ENCODE results near the gene SLF1.

The SLF1 gene

GRCh38 chr5:94667937-94668336 lies 49.5 kb downstream of the SLF1 start:
- DNase-seq = no peak

DNA sequence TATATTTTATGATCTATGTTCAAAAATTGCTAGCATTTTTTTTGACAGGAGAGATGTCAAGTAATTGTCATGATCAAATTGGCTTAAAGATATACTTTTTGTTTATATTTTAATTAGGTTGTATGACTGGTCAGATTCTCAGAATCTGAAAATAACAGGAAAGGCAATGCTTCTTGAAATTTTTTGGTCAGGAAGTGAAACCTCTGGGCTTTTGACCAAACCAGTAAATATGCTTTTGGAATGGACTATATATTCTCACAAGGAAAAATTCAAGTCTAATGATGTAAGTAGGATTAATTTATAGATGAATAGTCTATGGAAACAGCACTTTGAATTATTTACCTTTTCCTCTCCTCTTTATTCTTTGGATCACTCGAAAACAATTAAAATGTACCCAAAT lies 52.3 kb downstream of the SLF1 start:
- no peak for DNase-seq

- no peak for DNase-seq
These were observed 54.3 kb downstream of the SLF1 start for GRCh38 chr5:94672746-94673145.

DNA sequence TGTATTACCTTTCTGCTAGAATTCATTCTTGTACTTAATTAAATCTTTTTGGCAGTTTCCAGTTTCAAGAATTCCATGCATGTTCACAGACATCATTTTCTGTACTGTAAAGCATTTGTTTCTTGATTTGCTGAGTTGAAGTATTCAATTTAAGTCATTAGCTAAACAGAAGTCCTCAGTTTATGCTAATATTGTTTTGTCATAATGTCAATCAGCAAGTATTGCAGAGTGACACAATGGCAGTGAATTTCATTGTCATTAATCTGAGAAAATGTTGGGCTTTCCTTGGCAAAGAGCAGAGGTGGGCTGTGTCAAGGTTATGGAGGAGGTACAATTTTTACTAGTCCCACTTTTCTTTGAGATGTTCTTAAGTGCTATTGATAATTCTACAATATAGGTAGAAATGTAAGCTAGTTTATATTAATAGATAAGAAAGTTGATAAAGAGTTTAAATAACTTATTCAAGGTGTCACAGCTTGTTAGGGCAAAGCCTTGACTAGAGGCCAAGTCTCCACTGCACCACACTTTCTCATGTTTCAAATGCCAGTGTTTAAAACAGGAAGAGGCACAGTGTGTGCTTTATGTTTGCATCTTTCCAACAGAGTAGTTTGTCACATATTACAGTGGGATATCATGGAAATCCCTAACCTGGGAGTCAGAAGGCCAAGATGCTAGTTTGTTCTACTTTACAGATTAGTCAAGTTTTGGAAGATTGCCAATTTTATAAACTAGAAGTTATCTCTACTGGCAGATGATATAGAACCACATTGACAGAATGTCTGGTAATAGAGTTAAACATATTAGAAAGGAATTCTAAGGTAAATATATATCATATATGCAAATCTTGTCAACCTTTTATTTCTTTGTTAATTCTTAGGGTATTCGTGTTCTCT lies 56.3 kb downstream of the SLF1 start:
- no peak for DNase-seq

GRCh38 chr5:94675965-94676618 lies 57.6 kb downstream of the SLF1 start:
- DNase-seq = no peak

GRCh38 chr5:94682814-94683520 lies 64.5 kb downstream of the SLF1 start:
- DNase-seq = no peak

GRCh38 chr5:94689908-94690307 lies 71.4 kb downstream of the SLF1 start:
- DNase-seq = no peak

GRCh38 chr5:94690778-94691177 lies 72.3 kb downstream of the SLF1 start:
- DNase-seq = no peak

DNA sequence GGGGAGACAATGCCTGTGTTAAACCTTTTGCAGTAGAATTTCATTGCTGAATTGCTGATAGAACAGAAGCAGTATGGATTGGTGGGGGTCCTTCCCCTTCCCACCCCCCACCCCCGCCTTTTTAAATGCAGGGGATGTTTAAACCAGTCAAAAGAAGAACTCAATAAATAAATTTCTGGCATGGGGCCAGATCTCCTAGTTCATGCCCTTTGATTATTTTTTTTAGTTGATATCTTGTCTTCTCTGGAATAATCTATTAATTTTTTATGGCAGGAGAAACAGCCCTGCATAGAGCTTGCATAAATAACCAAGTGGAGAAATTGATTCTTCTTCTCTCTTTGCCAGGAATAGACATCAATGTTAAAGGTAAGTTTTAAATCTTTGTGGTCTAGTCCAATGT lies 72.8 kb downstream of the SLF1 start:
- DNase-seq = no peak

DNA sequence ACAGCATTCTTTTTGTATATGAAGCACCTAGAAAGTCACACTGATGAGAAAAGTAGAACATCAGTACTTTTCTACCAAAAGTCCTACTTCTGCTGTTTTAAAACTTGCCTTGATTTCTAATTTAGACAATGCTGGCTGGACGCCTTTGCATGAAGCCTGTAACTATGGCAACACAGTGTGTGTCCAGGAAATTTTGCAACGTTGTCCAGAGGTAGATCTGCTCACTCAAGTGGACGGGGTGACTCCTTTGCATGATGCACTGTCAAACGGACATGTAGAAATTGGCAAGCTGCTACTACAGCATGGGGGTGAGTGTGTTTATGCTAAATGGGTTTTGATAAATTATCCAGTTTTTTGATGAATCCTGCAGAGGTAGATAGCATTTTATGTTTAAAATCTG lies 73.5 kb downstream of the SLF1 start:
- DNase-seq = peak; percentile 39

- no peak for DNase-seq
These were observed 74.1 kb downstream of the SLF1 start for GRCh38 chr5:94692581-94692980.

GRCh38 chr5:94693043-94693822 lies 74.8 kb downstream of the SLF1 start:
- no peak for DNase-seq

- no peak for DNase-seq
These were observed 75.4 kb downstream of the SLF1 start for GRCh38 chr5:94693845-94694370.

GRCh38 chr5:94694671-94695070 lies 76.2 kb downstream of the SLF1 start:
- no peak for DNase-seq

GRCh38 chr5:94698197-94698596 lies 79.7 kb downstream of the SLF1 start:
- no peak for DNase-seq

DNA sequence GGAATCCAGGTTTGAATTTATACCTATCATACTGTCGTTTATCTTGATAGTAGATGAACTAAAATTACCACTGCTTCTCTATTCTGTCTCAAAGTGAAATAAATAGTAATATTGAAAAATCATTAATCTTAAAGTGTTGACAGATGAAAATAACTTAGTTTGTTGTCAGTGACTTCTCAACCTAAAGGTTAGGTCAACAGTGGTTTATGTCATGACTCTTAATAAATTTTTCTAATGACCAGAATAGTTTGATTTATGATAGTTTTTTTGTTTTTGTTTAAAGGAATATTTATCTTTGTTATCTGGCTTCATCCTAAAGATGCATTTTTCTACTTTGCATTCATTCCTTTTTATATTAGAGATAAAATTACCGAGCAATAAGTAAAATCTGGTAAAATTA lies 81.1 kb downstream of the SLF1 start:
- DNase-seq = no peak

DNA sequence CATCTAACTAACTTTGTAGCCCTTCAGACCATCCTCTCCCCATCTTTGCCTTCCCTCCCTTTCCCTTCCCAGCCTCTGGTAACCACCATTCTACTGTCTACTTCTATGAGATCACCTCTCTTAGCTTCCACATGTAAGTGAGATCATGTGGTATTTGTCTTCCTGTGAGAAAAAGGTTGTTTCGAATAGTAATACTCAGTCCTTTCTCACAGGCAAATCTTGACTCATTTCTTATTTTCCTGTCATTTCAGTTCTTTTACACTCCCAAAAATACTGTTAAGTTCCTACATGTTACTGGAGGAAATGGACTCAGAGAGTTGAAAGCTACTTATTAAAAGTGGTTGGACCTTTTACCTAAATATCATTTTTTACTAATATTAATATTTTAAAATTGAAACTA lies 82.1 kb downstream of the SLF1 start:
- DNase-seq = no peak

DNA sequence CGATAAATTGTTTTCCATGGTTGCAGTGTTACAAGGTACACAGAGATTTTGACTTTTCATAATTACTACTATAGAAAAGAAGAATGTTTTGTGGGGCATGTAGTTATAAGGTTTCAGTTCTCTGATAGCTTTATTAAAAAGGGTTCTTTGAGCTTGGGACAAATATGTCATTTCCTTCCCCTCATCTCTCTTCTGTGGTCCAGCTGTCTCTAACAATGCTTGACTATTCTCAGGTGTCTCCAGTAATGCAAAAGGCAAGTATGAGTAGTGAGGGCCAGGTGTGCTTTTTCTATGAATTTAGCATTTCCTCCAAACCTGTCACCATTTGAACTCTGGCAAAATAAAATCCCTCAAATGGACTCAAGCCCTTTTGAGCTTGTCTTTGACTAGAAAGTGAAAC lies 84.3 kb downstream of the SLF1 start:
- no peak for DNase-seq

DNA sequence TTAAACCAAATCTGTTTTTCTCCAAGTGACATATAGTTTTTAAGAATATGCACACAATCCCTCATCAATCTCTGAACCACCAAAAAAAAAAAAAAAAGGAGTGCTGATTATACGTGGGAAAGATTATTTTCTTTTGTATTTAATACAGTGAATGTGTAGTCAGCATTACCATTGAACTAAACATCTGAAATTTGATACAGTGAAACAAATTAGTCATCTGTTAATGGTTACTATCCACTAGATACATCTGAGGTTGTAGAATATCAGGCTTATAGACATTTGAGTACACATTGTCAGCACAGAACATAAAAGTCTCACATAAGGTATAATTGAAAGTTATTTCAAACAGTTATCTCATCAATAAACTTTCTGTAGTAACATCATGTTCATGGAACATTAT lies 87.0 kb downstream of the SLF1 start:
- no peak for DNase-seq

GRCh38 chr5:94707359-94707758 lies 88.9 kb downstream of the SLF1 start:
- DNase-seq = no peak

DNA sequence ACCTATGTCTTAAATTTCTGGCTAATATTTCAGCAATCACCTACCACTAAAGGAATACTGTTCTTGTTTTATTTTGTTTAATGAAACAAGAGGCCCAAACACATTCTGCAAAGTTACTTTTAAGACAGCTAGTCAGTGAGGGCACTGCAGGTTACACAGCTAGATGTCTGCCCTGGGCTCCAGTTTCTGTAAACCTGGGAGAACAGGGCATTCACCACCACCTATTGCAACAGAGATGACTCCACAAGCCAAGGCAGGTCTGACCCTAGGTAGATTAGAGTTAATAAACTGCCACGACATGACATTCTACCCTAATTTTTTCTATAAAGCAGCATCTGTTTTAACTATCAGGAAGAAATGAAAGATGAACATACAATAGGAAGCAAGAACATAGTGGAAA lies 90.8 kb downstream of the SLF1 start:
- DNase-seq = no peak

DNA sequence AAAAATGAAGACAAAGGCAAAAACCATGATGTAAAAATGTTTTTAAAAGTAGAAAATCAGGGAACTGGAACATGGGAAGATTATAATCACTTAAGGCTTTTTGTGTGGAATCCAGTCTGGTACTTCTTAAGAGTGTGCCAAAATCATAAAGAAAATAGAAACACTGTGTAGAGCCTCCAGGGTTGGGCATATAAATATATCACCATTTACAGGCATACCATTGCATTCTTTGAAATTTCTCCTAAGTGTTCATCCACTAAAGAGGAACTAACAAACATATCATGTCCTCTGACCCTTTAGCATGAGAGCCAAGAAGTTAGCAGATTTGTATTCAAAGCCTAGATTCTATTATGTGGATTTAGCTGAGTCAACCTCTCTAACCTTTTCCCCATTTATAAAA lies 93.3 kb downstream of the SLF1 start:
- DNase-seq = no peak

DNA sequence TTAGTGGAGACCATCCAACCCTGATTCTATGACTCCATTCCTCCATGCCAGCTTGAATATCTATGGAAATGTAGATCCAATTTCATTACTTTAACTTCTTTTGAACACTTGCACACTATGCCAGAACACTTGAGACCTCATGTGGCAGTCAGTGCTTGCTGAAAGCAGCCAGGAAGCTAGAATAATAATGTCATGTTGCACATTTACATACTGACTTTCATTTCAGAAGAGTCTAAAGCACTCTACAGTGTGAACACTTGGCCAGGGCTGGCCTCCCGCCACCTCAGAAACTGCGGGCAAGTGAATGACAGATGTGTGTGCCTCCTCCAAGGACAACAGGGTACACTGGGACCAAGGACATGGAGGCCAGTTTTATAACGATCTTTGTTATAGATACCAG lies 97.3 kb downstream of the SLF1 start:
- DNase-seq = no peak

Data from left hindlimb (tissue), 1 donor.